ENCODE data around the gene AFDN. TPM values are rescaled to one million over a fixed set of nuclear protein-coding genes. Genes with fewer than 3 reads are reported as not detected.

AFDN gene
- total and polyA plus RNA-seq, 9 donors, result 24.4 to 266 (median 86.6) TPM

GRCh38 chr6:168018664-168019063 is 192.0 kb downstream of the AFDN start:
- no peaks in the 10 kb centered on the region for H3K9me3 ChIP-seq

GRCh38 chr6:168020242-168020641 is 193.5 kb downstream of the AFDN start:
- Histone ChIP-seq H3K36me3 (no peaks in the 10 kb centered on the region), H3K4me3 (no peak overlapping the region), H3K27ac (no peak overlapping the region), H3K9me3 (no peaks in the 10 kb centered on the region), H3K27me3 (no peaks in the 10 kb centered on the region), H3K4me1 (ENCODE audit: insufficient read depth) (peaks cover 12% of the 10 kb centered on the region)
- intact Hi-C loops (cut with DNase I), result no loop called here
- no peak for TF ChIP-seq POLR2A (IDR thresholded peaks at IDR 0.05)
- no peak for TF ChIP-seq CTCF (IDR thresholded peaks at IDR 0.05)
- no peak for TF ChIP-seq EP300 (IDR thresholded peaks at IDR 0.05)
- 87 to 91% (median 89%) methylated on average over 8 of the region's 8 CpGs for WGBS, 3 donors
- no peak for DNase-seq

More at GRCh38 chr6:168018664-168019063, 192.0 kb downstream of the AFDN start:
- Histone ChIP-seq H3K4me3 (no peak overlapping the region), H3K36me3 (no peaks in the 10 kb centered on the region), H3K27ac (no peak overlapping the region), H3K27me3 (no peaks in the 10 kb centered on the region), H3K4me1 (ENCODE audit: insufficient read depth) (peaks cover 10% of the 10 kb centered on the region)
- intact Hi-C loops (cut with DNase I), result no loop called here
- TF ChIP-seq EP300 (IDR thresholded peaks at IDR 0.05) (no peak), CTCF (IDR thresholded peaks at IDR 0.05) (no peak), POLR2A (IDR thresholded peaks at IDR 0.05) (no peak)
- DNase-seq, result no peak
- 86 to 90% (median 90%) methylated on average over 15 of the region's 15 CpGs for WGBS, 3 donors

- Histone ChIP-seq H3K9me3 (no peaks in the 10 kb centered on the region), H3K36me3 (no peaks in the 10 kb centered on the region), H3K4me1 (ENCODE audit: insufficient read depth) (peaks cover 12% of the 10 kb centered on the region), H3K27ac (no peak overlapping the region), H3K27me3 (no peaks in the 10 kb centered on the region), H3K4me3 (no peak overlapping the region)
- no peak for TF ChIP-seq CTCF (IDR thresholded peaks at IDR 0.05)
- no peak for DNase-seq
- WGBS, 3 donors, result 68 to 75% (median 75%) methylated on average over 5 of the region's 5 CpGs
- intact Hi-C loops (cut with DNase I), result no loop called here
Observed at GRCh38 chr6:168021581-168021980, 194.9 kb downstream of the AFDN start.

Other genes starting within 250 kb of the AFDN start
- 1 to 10 TPM in 1 of 7 donors, under 1 TPM in 3, not detected in 3; 0.32 to 1.2 (median 0.55) TPM for gene KIF25, start 170.8 kb downstream of the AFDN start, total RNA-seq
- gene KIF25, start 170.8 kb downstream of the AFDN start, polyA plus RNA-seq, result under 1 TPM in 1 of 2 donors, not detected in 1; 0.96 TPM